Neural crest cell (in vitro differentiated cells): ENCODE results near the gene OCA2. TPM values are rescaled to one million over a fixed set of nuclear protein-coding genes. Genes with fewer than 3 reads are reported as not detected.

Experiments used
- DNase-seq: peaks from one replicate; pipeline ENCODE4 v3.0.0; 2021; ENCODE audit warnings: low read depth, mixed read lengths, low spot score
- H3K27ac Mint-ChIP-seq: one replicate; pipeline ENCODE4 v1.8.0; 2021; ENCODE audit warnings: mild to moderate bottlenecking, mixed read lengths; ENCODE audit not compliant: unreplicated experiment
- H3K27me3 Mint-ChIP-seq: 2 replicates; pipeline ENCODE4 v1.8.0; 2021; ENCODE audit warnings: low read depth, mild to moderate bottlenecking, mixed read lengths
- H3K36me3 Mint-ChIP-seq: 2 replicates; pipeline ENCODE4 v1.8.0; 2021; ENCODE audit warnings: low read depth, mild to moderate bottlenecking, mixed read lengths
- H3K4me1 Mint-ChIP-seq: 2 replicates; pipeline ENCODE4 v1.8.0; 2021; ENCODE audit warnings: mixed read lengths
- H3K4me3 Mint-ChIP-seq: one replicate; pipeline ENCODE4 v1.8.0; 2021; ENCODE audit warnings: mild to moderate bottlenecking, mixed read lengths
- H3K9me3 Mint-ChIP-seq: 2 replicates; pipeline ENCODE4 v1.8.0; 2021; ENCODE audit warnings: mixed read lengths
- total RNA-seq: library from RNA; stranded (reverse); gene quantifications from 2 replicates; pipeline ENCODE4 v1.2.1, GENCODE V29; 2021
- TF ChIP-seq, protein P1 (sequence below): fragments of 200-600 bp; sonication (generic); conservative IDR thresholded peaks from 2 replicates; pipeline ENCODE4 v1.5.0; 2021; ENCODE audit warnings: antibody characterized with exemption, mild to moderate bottlenecking

Gene OCA2
- total RNA-seq, 1 donor from 2014 or later: 0.19 TPM

DNA sequence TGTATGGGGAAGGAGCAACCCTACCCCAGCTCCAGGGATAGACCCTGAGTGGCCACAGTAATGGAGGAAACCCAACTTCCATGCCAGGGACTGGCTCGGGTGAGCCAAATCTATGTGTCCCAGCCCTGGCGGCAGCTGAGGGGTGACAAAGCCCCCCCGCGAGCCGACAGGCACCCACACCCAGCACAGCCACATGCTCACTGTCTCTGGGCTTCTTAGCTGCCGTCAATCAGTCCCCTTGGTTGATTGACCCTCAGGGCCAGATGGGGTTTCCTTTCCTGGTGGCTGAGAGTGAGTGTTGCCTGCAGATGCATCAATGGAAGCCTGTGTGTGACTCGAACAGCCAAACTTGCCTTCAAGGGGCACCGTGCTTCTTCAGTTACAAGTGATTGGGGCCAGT lies 2.1 kb upstream of the OCA2 start:
- no peaks in the 10 kb centered on the region for H3K36me3 Mint-ChIP-seq
- TF ChIP-seq, protein P1, sequence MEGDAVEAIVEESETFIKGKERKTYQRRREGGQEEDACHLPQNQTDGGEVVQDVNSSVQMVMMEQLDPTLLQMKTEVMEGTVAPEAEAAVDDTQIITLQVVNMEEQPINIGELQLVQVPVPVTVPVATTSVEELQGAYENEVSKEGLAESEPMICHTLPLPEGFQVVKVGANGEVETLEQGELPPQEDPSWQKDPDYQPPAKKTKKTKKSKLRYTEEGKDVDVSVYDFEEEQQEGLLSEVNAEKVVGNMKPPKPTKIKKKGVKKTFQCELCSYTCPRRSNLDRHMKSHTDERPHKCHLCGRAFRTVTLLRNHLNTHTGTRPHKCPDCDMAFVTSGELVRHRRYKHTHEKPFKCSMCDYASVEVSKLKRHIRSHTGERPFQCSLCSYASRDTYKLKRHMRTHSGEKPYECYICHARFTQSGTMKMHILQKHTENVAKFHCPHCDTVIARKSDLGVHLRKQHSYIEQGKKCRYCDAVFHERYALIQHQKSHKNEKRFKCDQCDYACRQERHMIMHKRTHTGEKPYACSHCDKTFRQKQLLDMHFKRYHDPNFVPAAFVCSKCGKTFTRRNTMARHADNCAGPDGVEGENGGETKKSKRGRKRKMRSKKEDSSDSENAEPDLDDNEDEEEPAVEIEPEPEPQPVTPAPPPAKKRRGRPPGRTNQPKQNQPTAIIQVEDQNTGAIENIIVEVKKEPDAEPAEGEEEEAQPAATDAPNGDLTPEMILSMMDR: no peak
- peak overlapping the region; percentile 61 for H3K4me3 Mint-ChIP-seq
- H3K27ac Mint-ChIP-seq: no peak overlapping the region
- H3K9me3 Mint-ChIP-seq: no peaks in the 10 kb centered on the region
- H3K27me3 Mint-ChIP-seq: peaks cover 73% of the 10 kb centered on the region
- no peak for DNase-seq
- H3K4me1 Mint-ChIP-seq: peaks cover 36% of the 10 kb centered on the region

DNA sequence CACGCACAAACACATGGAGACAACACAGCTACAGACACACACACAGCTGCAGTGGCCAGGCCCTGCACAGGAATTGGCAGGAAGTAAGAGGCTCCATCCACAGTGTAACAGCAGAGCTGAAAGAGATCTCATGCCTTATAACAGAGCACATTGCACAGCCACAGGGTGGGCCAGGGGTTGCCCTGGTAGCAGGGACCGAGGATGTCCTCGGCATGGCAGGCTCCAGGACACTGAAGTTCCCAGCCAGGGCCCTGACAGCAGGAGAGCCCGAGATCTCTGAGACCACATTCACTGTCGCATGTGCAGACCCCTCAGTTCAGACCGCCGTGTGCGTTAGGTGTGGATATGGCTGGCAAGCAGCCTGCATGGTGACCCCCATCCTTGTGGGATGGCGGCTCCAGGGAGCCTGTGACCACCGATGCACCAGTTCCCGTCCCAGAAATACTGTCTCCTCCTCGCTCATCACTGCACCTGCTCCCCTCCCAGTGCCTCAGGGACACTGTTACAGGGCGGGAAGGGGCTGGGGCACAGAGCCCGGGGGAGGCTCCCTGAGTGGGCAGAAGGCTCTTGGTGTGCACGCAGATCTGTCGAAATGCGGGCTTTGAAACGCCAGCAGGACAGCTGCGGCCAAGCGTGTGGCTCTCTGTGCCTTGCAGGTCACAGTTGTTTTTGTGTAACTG lies 1.5 kb upstream of the OCA2 start:
- H3K4me1 Mint-ChIP-seq: peaks cover 42% of the 10 kb centered on the region
- peak overlapping the region; percentile 47 for H3K4me3 Mint-ChIP-seq
- no peak for DNase-seq
- H3K27me3 Mint-ChIP-seq: peaks cover 73% of the 10 kb centered on the region
- H3K27ac Mint-ChIP-seq: no peak overlapping the region
- no peaks in the 10 kb centered on the region for H3K9me3 Mint-ChIP-seq
- TF ChIP-seq, protein P1: no peak
- no peaks in the 10 kb centered on the region for H3K36me3 Mint-ChIP-seq

DNA sequence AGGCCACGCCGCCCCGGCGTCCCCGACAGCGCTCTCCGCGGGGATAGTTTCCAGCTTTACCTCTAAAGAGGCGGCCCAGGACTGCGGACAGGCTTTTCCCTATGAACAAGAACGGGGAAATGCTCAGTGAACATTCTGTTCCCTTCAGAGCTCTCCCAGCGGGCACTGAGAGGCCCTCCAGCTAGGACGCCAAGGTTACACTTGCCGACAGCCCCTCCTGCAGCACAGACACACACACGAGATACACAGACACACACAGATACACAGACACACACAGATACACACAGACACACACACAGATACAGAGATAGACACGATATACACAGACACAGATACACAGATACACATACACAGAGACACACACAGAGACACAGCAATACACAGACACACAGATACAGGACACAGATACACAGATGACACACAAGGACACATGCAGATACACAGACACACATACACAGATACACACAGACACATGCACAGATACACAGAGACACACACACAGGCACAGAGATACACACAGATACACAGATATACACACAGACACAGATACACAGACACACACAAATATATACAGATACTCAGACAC lies 533 bp upstream of the OCA2 start:
- Mint-ChIP-seq H3K27ac (no peak overlapping the region), H3K27me3 (peaks cover 77% of the 10 kb centered on the region), H3K36me3 (no peaks in the 10 kb centered on the region), H3K4me1 (peaks cover 45% of the 10 kb centered on the region), H3K9me3 (no peaks in the 10 kb centered on the region), H3K4me3 (peak overlapping the region; percentile 47)
- TF ChIP-seq, protein P1: no peak
- no peak for DNase-seq

DNA sequence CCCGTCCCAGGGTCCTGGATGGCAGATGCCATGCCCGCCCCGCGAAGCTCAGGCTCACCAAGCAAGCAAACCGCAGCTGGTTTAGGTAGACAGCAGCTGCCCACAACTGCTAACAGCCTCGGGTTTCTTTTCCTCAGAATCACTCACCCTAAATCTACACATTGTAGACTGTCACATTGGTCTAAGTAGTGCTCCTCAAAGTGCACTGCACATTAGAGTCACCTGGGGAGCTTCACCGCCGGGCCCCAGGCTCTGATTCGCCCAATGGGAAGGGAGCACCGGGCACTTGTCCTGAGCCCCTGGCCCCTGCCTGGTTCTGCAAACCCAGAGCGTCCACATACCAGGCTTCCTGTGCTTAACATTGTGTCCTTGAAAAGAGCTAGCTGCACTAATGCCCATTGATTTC lies 752 bp downstream of the OCA2 start:
- DNase-seq: no peak
- H3K27ac Mint-ChIP-seq: no peak overlapping the region

DNA sequence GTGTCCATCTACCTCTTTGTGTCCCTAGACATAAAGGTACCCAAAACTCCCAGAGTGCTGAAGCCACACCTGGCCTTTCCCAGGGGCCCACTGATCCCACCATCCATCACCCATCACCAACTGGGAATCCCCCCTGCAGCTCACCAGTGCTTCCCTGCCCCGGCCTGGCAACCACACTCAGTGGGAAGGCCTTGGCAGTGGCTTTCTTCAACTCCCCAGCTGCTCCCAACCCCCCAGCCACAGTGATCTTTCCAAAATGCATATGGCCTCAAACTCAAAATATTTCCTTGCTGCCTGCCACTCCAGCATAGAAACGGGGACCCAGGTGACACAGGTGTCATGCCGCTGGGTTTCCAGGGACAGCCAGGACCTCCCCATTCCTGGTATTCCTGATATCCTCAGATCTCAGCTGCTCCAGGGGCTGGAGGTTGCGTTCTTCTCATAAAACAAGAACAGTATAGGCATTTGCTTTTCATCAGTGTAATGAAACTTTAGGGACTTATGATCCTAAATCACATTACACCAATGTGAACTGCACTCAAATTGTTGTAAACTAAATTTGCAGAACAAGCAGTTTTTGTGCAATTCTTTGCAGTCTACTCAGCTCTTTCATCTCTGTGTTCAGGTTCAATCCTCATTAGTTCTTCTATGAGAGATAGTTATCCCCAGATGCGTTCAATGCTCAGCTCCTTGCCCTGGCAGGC lies 1.3 kb downstream of the OCA2 start:
- H3K4me3 Mint-ChIP-seq: peak overlapping the region; percentile 65
- H3K4me1 Mint-ChIP-seq: peaks cover 34% of the 10 kb centered on the region
- no peak for DNase-seq
- TF ChIP-seq, protein P1: no peak
- no peaks in the 10 kb centered on the region for H3K9me3 Mint-ChIP-seq
- H3K27ac Mint-ChIP-seq: no peak overlapping the region
- no peaks in the 10 kb centered on the region for H3K36me3 Mint-ChIP-seq
- H3K27me3 Mint-ChIP-seq: peaks cover 84% of the 10 kb centered on the region

More for the DNA sequence above, 752 bp downstream of the OCA2 start:
- no peaks in the 10 kb centered on the region for H3K36me3 Mint-ChIP-seq
- TF ChIP-seq, protein P1: no peak
- peak overlapping the region; percentile 65 for H3K4me3 Mint-ChIP-seq
- H3K9me3 Mint-ChIP-seq: no peaks in the 10 kb centered on the region
- peaks cover 37% of the 10 kb centered on the region for H3K4me1 Mint-ChIP-seq
- peaks cover 83% of the 10 kb centered on the region for H3K27me3 Mint-ChIP-seq
